AG04450 (cell line): ENCODE measurements around the gene SMIM14. TPM values are rescaled to one million over a fixed set of nuclear protein-coding genes. Genes with fewer than 3 reads are reported as not detected.
A peak's percentile ranks its signal among the peaks of the same experiment; 100 is the strongest.

Experiments used
- CTCF ChIA-PET: fragments of 300-600, 350-600 bp; formaldehyde crosslinking; extraction: SDS; loops from one replicate; lab custom pipeline; 2022; ENCODE audit warnings: antibody characterized with exemption, inconsistent platforms; lab: Charles Lee
- POLR2A ChIA-PET: fragments of 350-600 bp; formaldehyde crosslinking; extraction: SDS; loops from one replicate; lab custom pipeline; 2021; ENCODE audit warnings: antibody characterized with exemption, inconsistent platforms; lab: Yijun Ruan, JAX
- DNase-seq: peaks from one replicate; pipeline ENCODE4 v3.0.0-alpha.2; 2011; ENCODE audit warnings: low read depth, low spot score
- H3K27ac ChIP-seq: one replicate; pipeline ENCODE4 v1.5.1; 2012; ENCODE audit warnings: low read depth, low read length, control low read depth
- H3K27me3 ChIP-seq: one replicate; pipeline ENCODE4 v1.6.0; 2012; ENCODE audit warnings: low read length; ENCODE audit not compliant: control insufficient read depth, insufficient read depth
- H3K4me3 ChIP-seq: 2 replicates; pipeline ENCODE4 v1.5.1; 2011; ENCODE audit warnings: mild to moderate bottlenecking, low read depth, low read length, control low read depth
- H3K9me3 ChIP-seq: 2 replicates; pipeline ENCODE4 v1.5.1; 2012; ENCODE audit warnings: low read length; ENCODE audit not compliant: control insufficient read depth, insufficient read depth
- polyA plus RNA-seq: library from polyadenylated mRNA; depleted of rRNA; stranded (reverse); fragments of >200 nt; gene quantifications from 2 replicates; pipeline ENCODE4 v1.2.3, GENCODE V29; 2011
- TF ChIP-seq, protein P1 (sequence below): IDR thresholded peaks from 2 replicates; pipeline ENCODE4 v1.5.1; 2011; ENCODE audit warnings: low read depth, low read length, control low read depth, inconsistent platforms

SMIM14 gene
- polyA plus RNA-seq, 1 experiment, result 53.7 TPM

DNA sequence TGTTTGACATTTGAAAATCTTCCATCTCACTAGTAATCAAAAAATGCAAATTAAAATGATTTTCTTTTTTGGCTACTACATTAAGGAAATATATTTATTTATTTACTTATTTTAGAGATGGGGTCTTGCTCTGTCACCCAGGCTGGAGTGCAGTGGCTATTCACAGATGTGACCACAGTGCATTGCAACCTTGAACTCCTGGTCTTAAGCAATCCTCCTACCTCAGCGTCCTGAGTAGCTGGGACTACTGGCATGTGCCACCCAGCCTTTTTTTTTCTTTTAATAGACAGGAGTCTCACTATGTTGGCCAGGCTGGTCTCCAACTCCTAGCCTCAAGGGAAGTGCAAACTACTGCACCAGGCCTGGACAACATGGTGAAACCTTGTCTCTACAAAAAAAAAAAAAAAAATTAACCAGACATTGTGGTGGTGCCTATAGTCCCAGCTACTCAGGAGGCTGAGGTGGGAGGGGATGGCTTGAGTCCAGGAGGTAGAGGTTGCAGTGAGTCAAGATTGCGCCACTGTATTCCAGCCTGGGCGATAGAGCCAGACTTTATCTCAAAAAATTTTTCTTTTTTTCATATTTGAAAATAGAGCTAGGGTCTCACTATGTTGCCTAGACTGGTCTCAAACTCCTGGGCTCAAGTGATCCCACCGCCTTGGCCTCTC is 4.4 kb upstream of the SMIM14 start:
- TF ChIP-seq, protein P1, sequence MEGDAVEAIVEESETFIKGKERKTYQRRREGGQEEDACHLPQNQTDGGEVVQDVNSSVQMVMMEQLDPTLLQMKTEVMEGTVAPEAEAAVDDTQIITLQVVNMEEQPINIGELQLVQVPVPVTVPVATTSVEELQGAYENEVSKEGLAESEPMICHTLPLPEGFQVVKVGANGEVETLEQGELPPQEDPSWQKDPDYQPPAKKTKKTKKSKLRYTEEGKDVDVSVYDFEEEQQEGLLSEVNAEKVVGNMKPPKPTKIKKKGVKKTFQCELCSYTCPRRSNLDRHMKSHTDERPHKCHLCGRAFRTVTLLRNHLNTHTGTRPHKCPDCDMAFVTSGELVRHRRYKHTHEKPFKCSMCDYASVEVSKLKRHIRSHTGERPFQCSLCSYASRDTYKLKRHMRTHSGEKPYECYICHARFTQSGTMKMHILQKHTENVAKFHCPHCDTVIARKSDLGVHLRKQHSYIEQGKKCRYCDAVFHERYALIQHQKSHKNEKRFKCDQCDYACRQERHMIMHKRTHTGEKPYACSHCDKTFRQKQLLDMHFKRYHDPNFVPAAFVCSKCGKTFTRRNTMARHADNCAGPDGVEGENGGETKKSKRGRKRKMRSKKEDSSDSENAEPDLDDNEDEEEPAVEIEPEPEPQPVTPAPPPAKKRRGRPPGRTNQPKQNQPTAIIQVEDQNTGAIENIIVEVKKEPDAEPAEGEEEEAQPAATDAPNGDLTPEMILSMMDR, result no peak
- H3K9me3 ChIP-seq, result peaks cover 3% of the 10 kb centered on the region; the same call in 1 of the 2 replicates
- H3K27ac ChIP-seq, result no peak overlapping the region
- H3K4me3 ChIP-seq, result no peak overlapping the region
- ChIA-PET POLR2A (no interaction called here), CTCF (interaction anchor here (0.7 kb wide), 1 partner anchor 247 kb away, joined by 3 read pairs; no protein-coding TSS in a partner anchor)
- no peak for DNase-seq
- H3K27me3 ChIP-seq, result no peaks in the 10 kb centered on the region

DNA sequence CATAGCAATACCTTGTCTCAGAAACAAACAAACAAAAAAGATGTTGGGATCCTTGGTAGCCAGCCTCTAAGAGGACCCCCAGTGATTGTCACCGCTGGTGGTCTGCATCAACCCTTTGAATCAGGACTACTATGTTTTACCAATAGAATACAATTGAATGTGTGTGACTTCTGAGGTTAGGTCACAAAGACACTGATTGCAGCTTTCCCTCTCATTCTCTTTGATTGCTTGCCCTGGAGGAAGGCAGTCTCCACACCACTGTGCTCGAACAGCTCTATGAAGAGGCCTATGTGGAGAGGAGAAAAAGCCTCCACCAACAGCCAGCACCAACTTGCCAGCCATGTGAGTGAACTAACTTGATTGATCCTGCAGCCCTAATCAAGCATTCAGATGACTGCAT is 2.8 kb upstream of the SMIM14 start:
- Histone ChIP-seq H3K4me3 (no peak overlapping the region), H3K27me3 (no peaks in the 10 kb centered on the region), H3K27ac (no peak overlapping the region), H3K9me3 (peaks cover 3% of the 10 kb centered on the region; the same call in 1 of the 2 replicates)
- DNase-seq, result no peak
- TF ChIP-seq, protein P1, result no peak
- CTCF ChIA-PET, result interaction anchor here (0.6 to 1.1 kb wide), 2 partner anchors 175 to 507 kb away, joined by 3 to 4 read pairs; no protein-coding TSS in a partner anchor
- POLR2A ChIA-PET, result interaction anchor here (5.2 kb wide), 1 partner anchor 115 kb away, joined by 64 read pairs; the partner anchor contains the start of gene UGDH

DNA sequence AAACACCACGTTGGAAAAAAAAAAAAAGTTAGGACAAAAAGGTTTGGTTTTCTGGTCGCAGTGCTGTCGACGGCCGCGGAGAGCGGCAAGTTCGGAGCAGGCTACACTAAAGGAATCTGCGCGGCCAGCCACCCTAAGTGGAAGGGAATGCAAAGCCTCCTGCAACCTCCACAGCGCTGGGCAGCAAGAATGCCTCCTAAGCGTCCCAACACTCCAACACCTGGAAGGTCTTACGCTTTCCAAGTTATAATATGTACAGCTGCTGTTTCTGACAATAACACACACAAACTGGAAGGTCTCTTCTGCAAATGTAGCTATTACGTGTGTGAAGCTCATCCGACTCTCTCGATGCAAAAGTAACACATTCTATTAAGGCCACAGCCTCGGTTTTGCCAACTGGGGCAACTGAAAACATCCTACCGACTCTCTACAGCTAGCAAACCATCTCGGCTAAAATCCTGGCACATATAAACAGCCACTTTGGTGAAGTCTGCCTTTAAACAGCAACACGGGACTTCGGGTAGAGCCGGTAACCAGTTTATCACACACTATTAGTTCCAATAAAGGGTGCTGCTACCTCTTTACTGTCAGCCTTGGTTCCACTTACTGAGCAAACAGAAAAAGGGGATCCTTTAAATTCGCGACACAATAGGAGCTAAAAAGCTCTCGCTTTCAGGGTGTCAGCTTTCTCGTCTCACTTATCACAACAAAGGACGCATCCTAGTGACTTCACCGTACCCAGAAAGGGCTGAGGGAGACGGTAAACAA is 895 bp downstream of the SMIM14 start:
- CTCF ChIA-PET, result interaction anchor here (0.6 to 2.3 kb wide), 5 partner anchors 13 to 169 kb away, joined by 3 to 10 read pairs (median 4); no protein-coding TSS in a partner anchor
- DNase-seq, result no peak

DNA sequence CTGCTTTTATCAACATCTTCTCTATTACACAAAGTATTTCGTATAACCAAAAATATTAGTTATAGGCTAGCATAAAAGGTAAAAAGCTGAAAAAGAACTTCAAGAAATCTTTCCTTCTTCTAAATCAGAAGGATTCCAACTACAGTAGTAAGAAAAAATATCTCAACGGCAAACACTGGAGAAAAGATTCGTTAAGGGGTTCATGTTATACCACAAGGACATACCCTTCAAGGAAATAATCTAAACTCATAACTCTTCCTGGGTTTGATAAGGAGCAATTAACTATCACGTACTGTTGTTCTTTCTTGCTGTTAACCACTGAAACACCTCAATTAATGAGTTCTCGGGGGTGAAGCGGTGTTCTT is 1.5 kb downstream of the SMIM14 start:
- Histone ChIP-seq H3K27ac (peak overlapping the region; percentile 93), H3K27me3 (no peaks in the 10 kb centered on the region), H3K4me3 (peak overlapping the region; percentile 70), H3K9me3 (peaks cover 3% of the 10 kb centered on the region; the same call in 1 of the 2 replicates)
- CTCF ChIA-PET, result interaction anchor here (1.0 to 2.3 kb wide), 2 partner anchors 15 to 168 kb away, joined by 5 to 10 read pairs; no protein-coding TSS in a partner anchor
- no peak for DNase-seq
- TF ChIP-seq, protein P1, result no peak
- POLR2A ChIA-PET, result interaction anchor here (0.6 to 5.2 kb wide), 7 partner anchors 49 to 178 kb away, joined by 3 to 64 read pairs (median 5); partner anchors contain the start of genes LIAS, RPL9, UBE2K and UGDH

More for the DNA sequence above, 895 bp downstream of the SMIM14 start:
- Histone ChIP-seq H3K27ac (peak overlapping the region; percentile 93), H3K27me3 (no peaks in the 10 kb centered on the region), H3K9me3 (peaks cover 3% of the 10 kb centered on the region; the same call in 1 of the 2 replicates), H3K4me3 (peak overlapping the region; percentile 70)
- POLR2A ChIA-PET, result interaction anchor here (0.6 to 5.2 kb wide), 16 partner anchors 12 to 418 kb away, joined by 3 to 64 read pairs (median 5); partner anchors contain the start of genes LIAS, N4BP2, RPL9 and UBE2K
- TF ChIP-seq, protein P1, result no peak
